ENCODE data around the gene MCMBP.

DNA sequence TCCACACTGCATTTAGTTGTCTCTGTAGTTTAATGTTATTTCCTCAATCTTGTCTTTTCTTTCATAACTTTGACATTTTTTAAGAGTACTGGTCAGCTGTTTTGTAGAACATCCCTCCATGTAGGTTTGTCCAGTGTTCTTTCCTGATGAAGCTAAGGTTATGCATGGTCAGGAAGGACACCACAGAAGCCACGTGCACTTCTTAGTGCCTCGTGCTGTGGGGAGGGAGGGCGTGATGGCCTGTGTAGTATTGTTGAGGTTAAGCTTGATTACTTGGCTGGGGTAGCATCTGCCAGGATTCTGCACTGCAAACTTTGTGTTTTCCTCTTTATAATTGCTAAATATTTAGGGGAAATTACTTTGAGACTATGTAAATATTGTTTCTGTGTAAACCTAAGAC is 48.3 kb downstream of the MCMBP start:
- TF ChIP-seq, protein P1, sequence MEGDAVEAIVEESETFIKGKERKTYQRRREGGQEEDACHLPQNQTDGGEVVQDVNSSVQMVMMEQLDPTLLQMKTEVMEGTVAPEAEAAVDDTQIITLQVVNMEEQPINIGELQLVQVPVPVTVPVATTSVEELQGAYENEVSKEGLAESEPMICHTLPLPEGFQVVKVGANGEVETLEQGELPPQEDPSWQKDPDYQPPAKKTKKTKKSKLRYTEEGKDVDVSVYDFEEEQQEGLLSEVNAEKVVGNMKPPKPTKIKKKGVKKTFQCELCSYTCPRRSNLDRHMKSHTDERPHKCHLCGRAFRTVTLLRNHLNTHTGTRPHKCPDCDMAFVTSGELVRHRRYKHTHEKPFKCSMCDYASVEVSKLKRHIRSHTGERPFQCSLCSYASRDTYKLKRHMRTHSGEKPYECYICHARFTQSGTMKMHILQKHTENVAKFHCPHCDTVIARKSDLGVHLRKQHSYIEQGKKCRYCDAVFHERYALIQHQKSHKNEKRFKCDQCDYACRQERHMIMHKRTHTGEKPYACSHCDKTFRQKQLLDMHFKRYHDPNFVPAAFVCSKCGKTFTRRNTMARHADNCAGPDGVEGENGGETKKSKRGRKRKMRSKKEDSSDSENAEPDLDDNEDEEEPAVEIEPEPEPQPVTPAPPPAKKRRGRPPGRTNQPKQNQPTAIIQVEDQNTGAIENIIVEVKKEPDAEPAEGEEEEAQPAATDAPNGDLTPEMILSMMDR (IDR thresholded peaks at IDR 0.05; ENCODE audit: low read depth, low read length), result no peak
- TF ChIP-seq EZH2phosphoT487 (IDR thresholded peaks at IDR 0.05; ENCODE audit: low read depth), result no peak

Data from OCI-LY3 (cell line).